Measurements from ENCODE around the gene POLD2. TPM values are rescaled to one million over a fixed set of nuclear protein-coding genes. Genes with fewer than 3 reads are reported as not detected.

POLD2 gene
- total and polyA plus RNA-seq, 2 donors (not counting 3 experiments of a cell fraction or from before 2014, with no cell fraction given): 96.5 to 122 TPM

- Histone ChIP-seq H3K79me2 (ENCODE audit: control insufficient read depth, insufficient read depth, low read length) (no peaks in the 10 kb centered on the region), H4K20me1 (replicated peaks; ENCODE audit: control insufficient read depth, extremely low read depth, insufficient read depth, low read length) (no peaks in the 10 kb centered on the region), H3K9ac (replicated peaks; ENCODE audit: extremely low read depth, insufficient read depth, low read length) (no peak overlapping the region), H2AFZ (ENCODE audit: low read depth, low read length) (no peak overlapping the region), H3K4me3 (replicated peaks in 1 of 3; ENCODE audit: insufficient read depth in 1 of 3, low read depth in 1 of 3, low read length in 3 of 3) (no peak overlapping the region), H3K27me3 (ENCODE audit: control insufficient read depth in 2 of 2, insufficient read depth in 2 of 2, low read length in 2 of 2) (peaks cover 8% of the 10 kb centered on the region in 2 experiments), H3K4me2 (ENCODE audit: insufficient read depth, low read length) (no peak overlapping the region), H3K4me1 (ENCODE audit: control insufficient read depth, extremely low read depth, insufficient read depth, low read length) (no peaks in the 10 kb centered on the region), H3K9me1 (replicated peaks; ENCODE audit: control insufficient read depth, extremely low read depth, insufficient read depth, low read length) (no peaks in the 10 kb centered on the region), H3K36me3 (ENCODE audit: control insufficient read depth in 2 of 2, extremely low read depth in 1 of 2, insufficient read depth in 2 of 2, low read length in 2 of 2) (no peaks in the 10 kb centered on the region), H3K27ac (ENCODE audit: insufficient read depth, low read depth, low read length) (no peak overlapping the region), H3K9me3 (replicated peaks; ENCODE audit: control insufficient read depth, insufficient read depth, low read length) (no peaks in the 10 kb centered on the region)
- ChIA-PET POLR2A (no interaction called here), CTCF (no interaction called here)
- dilution Hi-C loops (cut with MboI; ENCODE audit: extremely low pct_ligation_motif_present, low sequenced_read_pairs): no loop called here
- intact Hi-C loops (cut with micrococcal nuclease): no loop called here
- TF ChIP-seq MAX (IDR thresholded peaks at IDR 0.05; ENCODE audit: insufficient read depth, insufficient read length) (no peak), POLR2A (IDR thresholded peaks at IDR 0.05; ENCODE audit: low read depth, low read length) (no peak), CTCF (IDR thresholded peaks at IDR 0.05; ENCODE audit: extremely low read depth in 1 of 2, insufficient read depth in 1 of 2, low read depth in 1 of 2, low read length in 2 of 2) (no peak), MYC (IDR thresholded peaks at IDR 0.05; ENCODE audit: low read depth, low read length) (no peak), POLR2AphosphoS5 (IDR thresholded peaks at IDR 0.05; ENCODE audit: insufficient read depth, low read depth, low read length) (no peak), GATA2 (IDR thresholded peaks at IDR 0.05; ENCODE audit: insufficient read depth, insufficient read length, low read depth, low read length) (no peak), EZH2 (IDR thresholded peaks at IDR 0.05; ENCODE audit: borderline replicate concordance, low read depth, low read length, severe bottlenecking) (no peak), JUN (IDR thresholded peaks at IDR 0.05; ENCODE audit: borderline replicate concordance, insufficient read depth, insufficient read length, low read depth) (no peak), FOS (IDR thresholded peaks at IDR 0.05; ENCODE audit: borderline replicate concordance, insufficient read depth, low read length) (no peak)
- DNase-seq (ENCODE audit: low read depth, low spot score): no peak
- FAIRE-seq: no peak
- no TSS peak for BruUV-seq (replicated peaks)
These were observed 28.6 kb upstream of the POLD2 start for GRCh38 chr7:44151956-44152355.
